ENCODE results near the gene HES4.
A peak's percentile ranks its signal among the peaks of the same experiment; 100 is the strongest.

Gene HES4

DNA sequence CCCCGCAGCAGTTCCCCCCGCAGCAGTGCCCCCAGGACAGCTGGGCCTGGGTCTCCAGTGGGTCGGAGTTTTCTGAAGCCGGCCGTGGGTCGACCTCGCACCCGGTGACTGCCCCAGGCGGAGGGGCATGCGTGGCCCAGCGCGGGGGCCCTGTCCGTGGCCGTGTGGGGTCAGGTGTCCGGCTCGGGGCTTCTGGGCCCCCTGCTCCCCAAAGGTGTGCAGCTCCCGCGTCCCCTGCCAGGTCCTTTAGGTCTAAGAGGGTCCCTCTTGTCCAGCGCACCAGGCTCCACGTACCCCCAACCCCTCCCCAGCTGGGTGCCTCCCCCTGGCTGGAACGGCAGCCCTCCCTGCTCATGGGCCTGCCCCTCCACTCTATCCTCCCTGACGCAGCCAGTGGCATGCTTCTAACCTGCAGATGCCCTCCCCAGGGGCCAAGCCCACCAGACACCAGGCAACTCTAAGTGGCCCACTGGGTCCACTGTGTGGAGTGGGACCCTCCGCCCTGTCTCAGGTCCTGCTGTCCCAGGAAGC lies 5.9 kb upstream of the HES4 start:
- WGBS, 2 experiments, result 78 to 79% methylated on average over 23 of the region's 23 CpGs
- Histone ChIP-seq H3K27ac (ENCODE audit: insufficient read depth, low read depth, low read length, poor library complexity, severe bottlenecking) (no peak overlapping the region), H3K4me1 (ENCODE audit: control insufficient read depth, insufficient read depth, low read length) (peaks cover 31% of the 10 kb centered on the region), H3K4me3 (ENCODE audit: insufficient read depth, low read depth, low read length) (no peak overlapping the region), H3K36me3 (ENCODE audit: control insufficient read depth, insufficient read depth, low read length) (no peaks in the 10 kb centered on the region), H3K9me3 (ENCODE audit: control insufficient read depth, low read length) (no peaks in the 10 kb centered on the region), H3K27me3 (ENCODE audit: control insufficient read depth, insufficient read depth, low read length, poor library complexity, severe bottlenecking) (peaks cover 19% of the 10 kb centered on the region)

DNA sequence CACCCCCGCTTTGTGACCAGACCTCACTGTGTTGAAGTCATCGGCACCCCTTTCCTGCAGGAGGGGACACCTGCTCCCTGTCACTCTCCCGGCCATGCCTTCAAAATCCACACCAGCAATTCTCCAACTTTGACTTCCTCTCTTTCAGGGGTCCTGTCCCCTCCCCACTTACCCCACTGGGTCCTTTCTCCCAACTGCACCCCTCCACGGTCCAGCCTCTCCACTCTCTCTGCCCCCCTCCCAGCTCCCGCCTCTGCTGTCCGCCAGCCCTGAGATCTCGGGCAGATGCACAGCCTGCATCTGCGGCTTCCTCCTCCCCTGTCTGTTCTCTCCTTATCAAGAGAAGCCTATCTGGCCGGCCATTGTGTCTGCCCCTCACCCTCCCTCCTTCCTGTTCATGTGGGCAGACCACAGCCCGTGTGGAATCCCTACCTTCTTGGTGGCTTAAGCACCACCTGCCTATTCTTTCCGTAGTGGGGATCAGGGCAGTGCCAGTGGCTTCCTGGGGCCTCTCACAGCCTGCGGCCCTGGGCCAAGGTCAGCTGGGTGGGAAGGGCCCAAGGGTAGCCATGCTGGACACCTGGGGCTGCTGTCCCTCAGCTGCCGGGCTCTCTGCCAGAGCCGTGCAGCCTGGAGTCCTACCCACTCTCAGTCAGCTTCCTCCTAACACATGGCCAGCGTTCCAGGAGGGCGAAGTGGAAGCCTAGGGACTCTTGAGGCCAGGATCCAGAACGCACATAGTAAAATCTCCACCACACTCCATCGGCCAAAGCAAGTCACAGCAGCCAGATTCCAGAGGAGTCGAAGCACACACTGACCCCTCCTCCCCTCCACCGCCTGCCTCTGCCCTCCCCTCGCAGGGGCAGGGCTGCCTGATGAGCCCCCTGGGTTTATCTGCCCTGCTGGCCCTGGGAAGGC lies 5.1 kb upstream of the HES4 start:
- Histone ChIP-seq H3K9me3 (ENCODE audit: control insufficient read depth, low read length) (no peaks in the 10 kb centered on the region), H3K4me3 (ENCODE audit: insufficient read depth, low read depth, low read length) (no peak overlapping the region), H3K36me3 (ENCODE audit: control insufficient read depth, insufficient read depth, low read length) (no peaks in the 10 kb centered on the region), H3K27ac (ENCODE audit: insufficient read depth, low read depth, low read length, poor library complexity, severe bottlenecking) (no peak overlapping the region), H3K27me3 (ENCODE audit: control insufficient read depth, insufficient read depth, low read length, poor library complexity, severe bottlenecking) (peaks cover 27% of the 10 kb centered on the region), H3K4me1 (ENCODE audit: control insufficient read depth, insufficient read depth, low read length) (peaks cover 31% of the 10 kb centered on the region)
- 44 to 49% methylated on average over 21 of the region's 21 CpGs for WGBS, 2 experiments

- Histone ChIP-seq H3K27me3 (ENCODE audit: control insufficient read depth, insufficient read depth, low read length, poor library complexity, severe bottlenecking) (peaks cover 32% of the 10 kb centered on the region), H3K36me3 (ENCODE audit: control insufficient read depth, insufficient read depth, low read length) (no peaks in the 10 kb centered on the region), H3K9me3 (ENCODE audit: control insufficient read depth, low read length) (no peaks in the 10 kb centered on the region), H3K27ac (ENCODE audit: insufficient read depth, low read depth, low read length, poor library complexity, severe bottlenecking) (no peak overlapping the region), H3K4me3 (ENCODE audit: insufficient read depth, low read depth, low read length) (no peak overlapping the region), H3K4me1 (ENCODE audit: control insufficient read depth, insufficient read depth, low read length) (peaks cover 31% of the 10 kb centered on the region)
- WGBS, 2 experiments, result 79 to 84% methylated on average over 7 of the region's 7 CpGs
Observed at GRCh38 chr1:1004420-1004779, 4.5 kb upstream of the HES4 start.

DNA sequence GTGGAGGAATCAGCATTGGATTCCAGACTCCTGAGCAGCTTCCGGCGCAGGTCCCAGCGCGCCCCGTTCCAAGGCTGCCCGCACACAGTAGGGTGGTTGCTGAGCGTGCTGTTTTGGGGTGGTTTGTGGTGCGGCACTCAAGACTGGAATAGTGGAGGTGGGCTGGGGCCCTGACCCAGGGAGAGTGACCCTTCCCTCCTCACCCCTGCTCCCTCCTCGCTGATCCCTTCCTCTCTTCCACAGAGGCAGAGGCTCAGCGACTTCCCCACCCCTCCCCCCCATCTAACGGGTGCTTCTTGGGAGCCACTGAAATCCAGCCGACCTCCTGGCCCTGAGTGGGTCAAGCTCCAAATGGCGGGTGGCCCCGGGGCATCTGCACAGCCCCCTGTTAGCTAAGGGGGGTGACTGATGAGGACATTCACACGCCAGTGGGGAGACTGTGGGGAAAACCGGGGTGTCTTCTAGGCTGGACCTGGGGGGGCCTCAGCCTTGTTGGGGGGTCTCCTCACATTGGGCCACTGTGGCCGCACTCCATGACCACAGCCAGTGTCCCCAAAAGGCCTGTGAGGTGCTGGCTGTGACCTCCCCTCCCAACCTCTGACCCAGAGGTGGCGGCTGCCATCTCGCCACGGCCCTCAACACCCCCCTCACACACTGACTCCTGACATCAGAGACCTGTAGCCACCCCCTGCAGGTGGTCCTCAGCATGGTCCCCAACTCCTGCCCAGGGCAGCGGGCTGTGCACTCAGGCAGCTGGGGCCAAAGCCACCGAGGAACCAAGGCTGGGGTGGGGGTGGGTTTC lies 3.9 kb upstream of the HES4 start:
- Histone ChIP-seq H3K4me3 (ENCODE audit: insufficient read depth, low read depth, low read length) (no peak overlapping the region), H3K27me3 (ENCODE audit: control insufficient read depth, insufficient read depth, low read length, poor library complexity, severe bottlenecking) (peaks cover 38% of the 10 kb centered on the region), H3K9me3 (ENCODE audit: control insufficient read depth, low read length) (no peaks in the 10 kb centered on the region), H3K4me1 (ENCODE audit: control insufficient read depth, insufficient read depth, low read length) (peaks cover 31% of the 10 kb centered on the region), H3K36me3 (ENCODE audit: control insufficient read depth, insufficient read depth, low read length) (no peaks in the 10 kb centered on the region), H3K27ac (ENCODE audit: insufficient read depth, low read depth, low read length, poor library complexity, severe bottlenecking) (no peak overlapping the region)
- WGBS, 2 experiments, result 81% methylated on average over 22 of the region's 22 CpGs

DNA sequence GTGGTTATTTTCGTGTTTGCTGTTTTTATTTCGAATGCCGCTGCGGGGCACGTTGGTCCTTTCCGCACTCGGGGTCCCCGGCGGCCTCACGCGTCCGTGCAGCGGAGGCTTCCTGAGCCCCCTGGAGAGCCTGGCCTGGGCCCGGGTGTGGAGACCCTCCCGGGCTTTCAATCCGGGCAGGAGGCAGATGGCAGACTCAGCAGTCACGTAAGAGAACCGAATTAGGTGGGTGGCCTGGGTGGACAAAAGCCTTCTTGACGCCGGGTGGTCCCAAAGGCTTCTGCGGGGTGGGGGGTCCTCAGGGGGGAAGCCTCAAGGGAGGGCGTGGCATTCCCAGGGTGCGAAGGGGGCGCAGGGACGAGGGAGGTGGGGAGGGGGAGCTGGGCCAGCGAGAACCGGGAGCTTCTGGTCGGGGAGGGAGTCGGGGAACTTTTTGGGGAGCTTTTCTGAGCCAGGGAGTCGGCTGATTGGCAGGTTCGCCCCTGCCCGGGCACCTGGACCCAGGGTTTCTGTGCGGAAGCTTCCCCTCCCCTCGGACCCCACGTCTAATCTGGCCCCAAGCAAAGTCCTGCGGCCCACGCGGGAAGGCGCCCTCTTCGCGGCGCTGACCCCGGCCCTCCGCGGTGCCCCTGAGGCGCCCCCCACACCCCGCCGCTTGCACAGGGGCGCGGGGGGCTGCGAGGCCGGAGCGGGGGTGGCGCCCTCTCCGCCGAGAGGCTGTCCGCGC lies 1.3 kb upstream of the HES4 start:
- Histone ChIP-seq H3K27ac (ENCODE audit: insufficient read depth, low read depth, low read length, poor library complexity, severe bottlenecking) (peak overlapping the region; percentile 98), H3K27me3 (ENCODE audit: control insufficient read depth, insufficient read depth, low read length, poor library complexity, severe bottlenecking) (peaks cover 60% of the 10 kb centered on the region), H3K36me3 (ENCODE audit: control insufficient read depth, insufficient read depth, low read length) (no peaks in the 10 kb centered on the region), H3K4me1 (ENCODE audit: control insufficient read depth, insufficient read depth, low read length) (peaks cover 41% of the 10 kb centered on the region), H3K9me3 (ENCODE audit: control insufficient read depth, low read length) (no peaks in the 10 kb centered on the region), H3K4me3 (ENCODE audit: insufficient read depth, low read depth, low read length) (peak overlapping the region; percentile 71)
- WGBS, 2 experiments, result 3 to 5% methylated on average over 58 of the region's 58 CpGs

DNA sequence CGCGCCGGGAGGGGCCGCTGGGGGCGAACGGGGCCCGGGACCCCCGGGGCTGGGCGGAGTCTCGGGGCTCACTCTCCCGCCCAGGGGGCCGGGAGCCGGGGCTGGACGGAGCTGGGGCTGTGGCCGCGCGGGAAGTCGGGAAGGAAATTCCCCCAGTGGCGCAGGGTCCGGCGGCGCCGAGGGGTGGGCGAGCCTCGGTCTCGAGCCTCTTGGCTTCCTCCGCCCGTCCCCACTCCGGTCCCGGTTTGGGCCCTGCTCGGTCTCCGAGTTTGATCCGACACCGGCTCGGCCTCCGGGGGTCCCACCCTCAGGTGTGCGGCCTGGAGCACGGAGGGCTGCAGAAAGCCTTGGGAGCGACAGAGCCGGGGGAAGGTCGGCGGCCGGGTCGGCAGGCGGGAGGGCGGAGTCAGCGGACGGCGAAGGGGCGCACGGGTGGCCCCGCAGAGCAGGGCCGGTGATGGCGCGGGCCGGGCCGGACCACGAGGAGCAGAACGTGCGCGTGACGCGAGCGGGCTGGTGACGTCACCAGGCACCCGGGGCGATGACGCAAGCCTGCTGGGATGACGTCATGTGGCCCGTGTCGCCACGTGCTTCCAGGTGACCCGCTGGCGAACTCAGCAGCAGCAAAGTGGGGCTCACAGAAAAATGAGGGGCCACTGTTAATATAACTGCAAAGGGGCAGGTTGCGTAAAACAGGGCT lies 610 bp upstream of the HES4 start:
- Histone ChIP-seq H3K4me3 (ENCODE audit: insufficient read depth, low read depth, low read length) (peak overlapping the region; percentile 71), H3K9me3 (ENCODE audit: control insufficient read depth, low read length) (no peaks in the 10 kb centered on the region), H3K27me3 (ENCODE audit: control insufficient read depth, insufficient read depth, low read length, poor library complexity, severe bottlenecking) (peaks cover 64% of the 10 kb centered on the region), H3K36me3 (ENCODE audit: control insufficient read depth, insufficient read depth, low read length) (no peaks in the 10 kb centered on the region), H3K4me1 (ENCODE audit: control insufficient read depth, insufficient read depth, low read length) (peaks cover 34% of the 10 kb centered on the region), H3K27ac (ENCODE audit: insufficient read depth, low read depth, low read length, poor library complexity, severe bottlenecking) (peak overlapping the region; percentile 98)
- WGBS, 2 experiments, result 1 to 2% methylated on average over 75 of the region's 75 CpGs

GRCh38 chr1:998995-999724 lies 737 bp downstream of the HES4 start:
- Histone ChIP-seq H3K4me3 (ENCODE audit: insufficient read depth, low read depth, low read length) (peak overlapping the region; percentile 71), H3K36me3 (ENCODE audit: control insufficient read depth, insufficient read depth, low read length) (no peaks in the 10 kb centered on the region), H3K9me3 (ENCODE audit: control insufficient read depth, low read length) (no peaks in the 10 kb centered on the region), H3K4me1 (ENCODE audit: control insufficient read depth, insufficient read depth, low read length) (peaks cover 21% of the 10 kb centered on the region), H3K27me3 (ENCODE audit: control insufficient read depth, insufficient read depth, low read length, poor library complexity, severe bottlenecking) (peaks cover 77% of the 10 kb centered on the region), H3K27ac (ENCODE audit: insufficient read depth, low read depth, low read length, poor library complexity, severe bottlenecking) (peak overlapping the region; percentile 71)
- WGBS, 2 experiments, result 1% methylated on average over 86 of the region's 86 CpGs

GRCh38 chr1:998745-998994 lies 1.2 kb downstream of the HES4 start:
- Histone ChIP-seq H3K27me3 (ENCODE audit: control insufficient read depth, insufficient read depth, low read length, poor library complexity, severe bottlenecking) (peaks cover 77% of the 10 kb centered on the region), H3K36me3 (ENCODE audit: control insufficient read depth, insufficient read depth, low read length) (no peaks in the 10 kb centered on the region), H3K4me3 (ENCODE audit: insufficient read depth, low read depth, low read length) (peak overlapping the region; percentile 71), H3K4me1 (ENCODE audit: control insufficient read depth, insufficient read depth, low read length) (peaks cover 16% of the 10 kb centered on the region), H3K9me3 (ENCODE audit: control insufficient read depth, low read length) (no peaks in the 10 kb centered on the region), H3K27ac (ENCODE audit: insufficient read depth, low read depth, low read length, poor library complexity, severe bottlenecking) (no peak overlapping the region)
- 0 to 1% methylated on average over 26 of the region's 27 CpGs for WGBS, 2 experiments

GRCh38 chr1:997993-998744 lies 1.7 kb downstream of the HES4 start:
- Histone ChIP-seq H3K27ac (ENCODE audit: insufficient read depth, low read depth, low read length, poor library complexity, severe bottlenecking) (no peak overlapping the region), H3K27me3 (ENCODE audit: control insufficient read depth, insufficient read depth, low read length, poor library complexity, severe bottlenecking) (peaks cover 81% of the 10 kb centered on the region), H3K4me3 (ENCODE audit: insufficient read depth, low read depth, low read length) (peak overlapping the region; percentile 71), H3K9me3 (ENCODE audit: control insufficient read depth, low read length) (no peaks in the 10 kb centered on the region), H3K36me3 (ENCODE audit: control insufficient read depth, insufficient read depth, low read length) (no peaks in the 10 kb centered on the region), H3K4me1 (ENCODE audit: control insufficient read depth, insufficient read depth, low read length) (peaks cover 11% of the 10 kb centered on the region)
- 13 to 14% methylated on average over 75 of the region's 75 CpGs for WGBS, 2 experiments

Data from ectodermal cell (in vitro differentiated cells).